HG03045 (cell line): Measurements from ENCODE around the gene TIAM2.
A peak's percentile ranks its signal among the peaks of the same experiment; 100 is the strongest.
"Not testable (repeated sequence)": the region's sequence is repeated elsewhere in the genome, so short reads cannot be mapped to it uniquely, and the experiment has no call there.

ENCODE experiments used
- ATAC-seq: cut with Tn5 transposase; IDR thresholded peaks from one replicate; pipeline ENCODE4 v1.9.1; 2021; ENCODE audit warnings: mild to moderate bottlenecking, moderate library complexity; ENCODE audit not compliant: unreplicated experiment

Gene TIAM2

DNA sequence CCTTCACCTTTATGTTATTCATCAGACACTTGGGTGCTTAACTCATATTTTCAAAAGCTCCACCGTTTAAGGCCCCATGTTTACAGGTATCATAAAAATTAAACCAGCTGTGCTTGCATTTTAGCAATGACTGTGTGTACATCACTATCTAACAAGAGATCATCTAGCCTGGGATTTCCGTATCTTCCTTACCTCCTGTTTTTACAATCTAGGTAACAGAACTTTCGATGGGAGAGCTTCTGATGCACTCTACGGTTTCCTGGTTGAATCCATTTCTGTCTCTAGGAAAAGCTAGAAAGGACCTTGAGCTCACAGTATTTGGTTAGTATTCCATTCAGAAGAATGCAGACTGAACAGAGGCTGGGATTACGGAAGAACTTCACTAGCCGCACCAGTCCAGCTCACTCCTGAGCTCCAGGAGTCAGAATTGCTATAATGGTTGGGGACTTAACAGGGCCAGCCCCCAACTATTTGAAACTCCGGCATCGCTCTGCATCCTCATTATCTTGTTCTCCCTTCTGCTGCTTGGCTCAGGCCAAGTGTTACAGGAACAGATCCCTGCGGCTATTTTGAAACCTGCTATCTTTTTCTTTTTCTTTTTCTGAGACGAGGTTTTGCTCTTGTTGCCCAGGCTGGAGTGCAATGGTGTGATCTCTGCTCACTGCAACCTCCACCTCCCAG lies 255.7 kb downstream of the TIAM2 start:
- ATAC-seq, result no peak

GRCh38 chr6:155252581-155252980 lies 257.5 kb downstream of the TIAM2 start:
- no peak for ATAC-seq

- no peak for ATAC-seq
Observed at GRCh38 chr6:155253337-155253736, 258.2 kb downstream of the TIAM2 start.

- no peak for ATAC-seq
Observed at GRCh38 chr6:155254139-155254538, 259.0 kb downstream of the TIAM2 start.

DNA sequence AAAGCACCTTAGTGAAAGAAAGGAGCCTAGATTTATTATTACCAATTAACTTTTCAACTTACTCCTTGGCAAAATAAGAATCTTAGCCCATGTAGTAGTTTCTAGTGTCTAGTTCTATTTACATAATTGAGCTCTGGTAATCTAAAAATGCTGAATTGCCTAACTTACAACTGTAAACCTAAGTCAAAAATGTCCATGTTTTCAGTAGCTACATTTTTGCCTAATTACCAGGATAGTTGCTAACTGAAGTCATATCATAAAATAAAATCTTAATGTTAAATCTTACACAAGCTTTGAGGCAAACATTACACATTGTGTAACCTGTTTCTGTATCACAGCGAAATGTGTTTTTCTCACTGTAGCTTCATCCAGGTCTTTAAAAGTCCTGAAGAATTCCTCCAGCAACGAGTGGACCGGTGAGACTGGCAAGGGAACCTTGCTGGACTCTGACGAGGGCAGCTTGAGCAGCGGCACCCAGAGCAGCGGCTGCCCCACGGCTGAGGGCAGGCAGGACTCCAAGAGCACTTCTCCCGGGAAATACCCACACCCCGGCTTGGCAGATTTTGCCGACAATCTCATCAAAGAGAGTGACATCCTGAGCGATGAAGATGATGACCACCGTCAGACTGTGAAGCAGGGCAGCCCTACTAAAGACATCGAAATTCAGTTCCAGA lies 261.1 kb downstream of the TIAM2 start:
- no peak for ATAC-seq

- no peak for ATAC-seq
Observed at GRCh38 chr6:155257796-155258195, 262.7 kb downstream of the TIAM2 start.

DNA sequence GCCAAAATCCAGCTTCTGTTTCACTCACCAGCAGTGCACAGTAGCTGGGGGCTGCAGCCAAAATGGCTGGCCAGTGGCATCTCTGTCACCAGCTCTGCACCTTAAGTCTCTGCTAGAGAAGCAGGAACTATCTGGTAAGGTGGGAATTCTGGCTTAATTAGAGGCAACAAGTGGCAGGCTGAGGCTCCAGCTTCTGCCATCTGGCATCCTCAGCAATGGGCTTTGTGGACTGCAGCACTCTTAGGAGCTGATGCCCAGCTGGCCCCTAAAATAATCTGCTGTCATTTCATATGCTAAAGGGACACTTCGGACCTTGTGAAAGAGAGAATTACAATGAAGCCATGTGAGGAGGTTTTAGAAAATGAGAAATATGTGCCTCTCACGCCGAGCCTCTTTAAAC lies 264.1 kb downstream of the TIAM2 start:
- no peak for ATAC-seq

- no peak for ATAC-seq
Observed at GRCh38 chr6:155259897-155260296, 264.8 kb downstream of the TIAM2 start.

DNA sequence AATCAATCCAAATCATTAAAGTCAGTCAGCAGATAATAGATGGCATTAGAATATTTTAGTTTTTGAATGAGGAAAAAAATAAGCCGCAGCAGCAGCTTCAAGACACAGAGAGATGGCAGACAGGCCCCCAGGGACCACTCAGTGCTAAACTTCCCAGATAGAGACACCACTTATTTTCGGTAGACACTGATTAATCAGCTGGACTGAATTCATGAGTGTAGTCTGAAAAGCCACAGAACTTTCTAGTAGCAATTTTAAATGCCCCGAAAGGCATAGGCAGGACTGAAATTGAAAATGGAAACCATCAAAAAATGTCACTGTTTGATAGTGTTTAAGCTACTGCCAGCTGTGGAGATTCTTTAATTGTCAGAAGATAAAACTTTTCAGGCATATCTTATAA lies 265.6 kb downstream of the TIAM2 start:
- no peak for ATAC-seq

DNA sequence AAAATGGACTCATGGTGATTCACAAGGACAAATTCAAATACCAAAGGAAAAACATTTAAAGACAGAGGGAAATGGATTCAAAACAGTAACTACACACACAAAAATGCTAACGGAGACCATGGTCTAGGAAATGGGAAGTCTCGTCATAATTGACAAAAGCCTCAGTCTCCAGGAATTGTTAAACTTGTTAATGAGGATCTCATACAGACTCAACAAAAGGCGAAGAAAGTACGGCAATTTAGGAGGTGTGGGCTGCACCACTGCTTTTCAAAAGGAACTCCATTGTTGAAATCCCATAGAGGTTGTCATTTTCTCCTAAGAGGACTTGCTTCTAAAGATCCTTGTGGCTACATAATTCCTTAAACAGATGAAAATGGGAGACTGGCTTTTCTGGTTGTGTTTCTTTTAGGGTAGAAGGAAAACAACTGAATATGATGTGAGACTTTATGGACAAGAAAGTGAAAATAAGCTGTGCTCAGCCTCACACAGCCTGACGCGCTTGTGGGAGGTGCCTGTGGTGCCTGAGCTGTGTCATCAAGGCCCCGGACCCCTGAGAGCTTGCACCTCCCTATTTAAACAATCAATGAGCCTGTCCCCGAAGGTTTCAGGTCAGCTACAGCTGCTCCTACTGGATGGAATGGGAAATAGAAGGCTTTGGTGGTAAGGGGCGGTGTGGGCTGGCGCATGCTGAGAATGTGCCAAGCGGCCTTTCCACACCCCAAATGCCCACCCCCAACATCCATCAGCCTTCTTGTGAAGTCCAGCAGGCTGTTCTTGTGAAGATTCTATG lies 266.2 kb downstream of the TIAM2 start:
- ATAC-seq, result peak; percentile 49

DNA sequence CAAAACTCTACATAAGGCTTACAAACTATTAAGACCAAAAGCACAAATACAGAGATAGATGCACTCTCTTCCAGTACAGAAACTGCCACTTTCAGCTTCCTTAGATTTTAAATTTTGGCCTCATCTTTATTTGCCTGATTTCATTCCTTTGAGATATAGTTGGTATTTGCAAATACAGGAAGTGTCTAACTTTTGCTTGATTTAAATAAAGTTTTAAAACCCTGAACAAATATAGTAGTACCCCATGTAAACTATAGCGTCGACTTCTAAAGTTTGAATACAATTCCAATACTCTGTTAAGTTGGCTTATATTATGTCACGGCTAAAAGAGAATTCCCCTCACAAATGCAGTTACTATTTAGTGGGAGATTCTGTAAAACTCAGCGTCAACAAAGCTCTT lies 267.5 kb downstream of the TIAM2 start:
- ATAC-seq, result no peak

DNA sequence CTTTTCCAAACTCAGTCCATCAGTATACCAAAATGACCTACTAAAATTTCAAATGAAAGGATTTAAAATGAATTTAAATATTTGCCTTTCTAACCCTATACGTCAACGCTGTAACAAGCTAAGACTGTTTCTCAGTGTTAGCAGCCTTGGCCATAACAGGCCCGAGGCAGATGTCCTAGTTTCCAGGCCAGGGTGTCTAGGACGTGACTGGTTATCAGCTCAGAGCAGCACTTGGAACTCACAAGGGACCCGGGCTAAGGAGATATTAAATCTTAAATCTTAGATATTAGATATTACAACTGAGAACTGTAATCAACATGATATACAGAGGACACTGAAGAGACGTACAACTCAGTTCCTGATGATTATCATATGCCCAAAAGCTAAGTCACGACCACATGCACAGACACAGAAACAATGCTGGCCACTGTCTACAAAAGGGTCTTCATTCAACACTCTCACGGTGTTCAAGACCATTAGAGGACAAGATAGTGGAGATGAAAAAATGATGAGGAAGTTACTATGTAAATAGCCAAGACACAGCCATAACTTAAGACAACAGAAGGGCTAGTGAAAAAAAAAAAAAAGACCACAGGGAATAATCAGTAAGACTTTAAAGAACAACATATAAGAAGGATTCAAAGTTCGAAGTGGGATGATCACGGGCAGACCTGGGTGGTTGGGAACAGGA lies 268.4 kb downstream of the TIAM2 start, which contains the start of gene CLDN20:
Gene CLDN20 (plus strand): TSS at position 641 of the 691 bp plus-strand sequence. CDS start 11,707 bp downstream, outside the sequence.
- ATAC-seq, result no peak

DNA sequence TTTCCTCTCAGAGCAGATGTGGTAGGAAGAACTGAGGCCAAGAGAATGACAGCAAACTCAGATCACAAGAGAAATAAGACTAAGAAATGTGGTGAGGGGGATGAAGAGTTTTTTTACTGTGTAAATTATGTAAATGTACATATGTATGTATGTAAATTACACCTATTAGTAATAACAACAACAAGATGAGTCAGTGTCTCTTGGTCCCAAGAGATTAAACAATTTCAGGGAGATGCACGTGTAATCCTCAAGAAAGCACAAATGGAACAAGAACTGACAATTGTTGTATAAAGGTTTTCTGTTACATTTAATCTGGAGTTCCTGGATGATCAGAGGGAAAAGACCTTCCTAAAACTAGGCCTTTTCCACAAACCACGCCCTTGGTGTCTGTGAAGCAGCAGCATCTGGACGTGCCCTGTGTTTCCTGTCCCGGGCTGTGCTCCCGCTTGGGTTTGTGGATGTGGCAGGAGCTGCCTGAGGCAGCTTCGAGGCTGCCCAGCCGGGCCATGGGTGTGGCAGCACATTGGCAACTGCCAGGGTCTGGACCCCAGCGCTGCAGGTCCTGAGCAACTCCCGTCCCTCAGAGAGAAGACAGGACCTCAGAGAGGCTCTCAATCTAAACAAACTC lies 269.7 kb downstream of the TIAM2 start:
- ATAC-seq, result no peak

DNA sequence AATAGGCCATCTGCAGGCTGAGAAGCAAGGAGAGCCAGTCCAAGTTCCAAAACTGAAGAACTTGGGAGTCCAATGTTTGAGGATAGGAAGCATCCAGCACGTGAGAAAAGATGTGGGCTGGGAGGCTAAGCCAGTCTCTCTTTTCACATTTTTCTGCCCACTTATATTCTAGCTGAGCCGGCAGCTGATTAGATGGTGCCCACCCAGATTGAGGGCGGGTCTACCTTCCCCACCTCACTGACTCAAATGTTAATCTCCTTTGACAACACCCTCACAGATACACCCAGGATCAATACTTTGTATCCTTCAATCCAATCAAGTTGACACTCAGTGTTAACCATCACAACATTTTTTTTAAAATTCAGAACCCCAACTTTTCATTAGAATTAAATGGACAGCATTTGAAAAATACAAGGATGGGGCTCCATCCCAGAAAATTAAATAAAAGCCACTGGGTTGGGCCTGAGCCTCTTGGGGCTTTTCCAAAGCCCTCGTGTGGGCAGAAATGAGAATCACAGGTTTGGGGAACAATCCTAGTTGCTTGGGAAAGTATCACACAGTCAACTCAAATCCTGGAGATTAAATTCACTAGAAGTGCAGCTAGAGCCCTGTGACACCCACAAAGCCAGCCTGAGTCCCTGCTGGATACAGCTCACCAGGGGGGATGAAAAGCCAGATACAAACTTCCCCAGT lies 270.9 kb downstream of the TIAM2 start:
- ATAC-seq, result no peak

GRCh38 chr6:155267411-155267810 lies 272.3 kb downstream of the TIAM2 start:
- ATAC-seq, result no peak

DNA sequence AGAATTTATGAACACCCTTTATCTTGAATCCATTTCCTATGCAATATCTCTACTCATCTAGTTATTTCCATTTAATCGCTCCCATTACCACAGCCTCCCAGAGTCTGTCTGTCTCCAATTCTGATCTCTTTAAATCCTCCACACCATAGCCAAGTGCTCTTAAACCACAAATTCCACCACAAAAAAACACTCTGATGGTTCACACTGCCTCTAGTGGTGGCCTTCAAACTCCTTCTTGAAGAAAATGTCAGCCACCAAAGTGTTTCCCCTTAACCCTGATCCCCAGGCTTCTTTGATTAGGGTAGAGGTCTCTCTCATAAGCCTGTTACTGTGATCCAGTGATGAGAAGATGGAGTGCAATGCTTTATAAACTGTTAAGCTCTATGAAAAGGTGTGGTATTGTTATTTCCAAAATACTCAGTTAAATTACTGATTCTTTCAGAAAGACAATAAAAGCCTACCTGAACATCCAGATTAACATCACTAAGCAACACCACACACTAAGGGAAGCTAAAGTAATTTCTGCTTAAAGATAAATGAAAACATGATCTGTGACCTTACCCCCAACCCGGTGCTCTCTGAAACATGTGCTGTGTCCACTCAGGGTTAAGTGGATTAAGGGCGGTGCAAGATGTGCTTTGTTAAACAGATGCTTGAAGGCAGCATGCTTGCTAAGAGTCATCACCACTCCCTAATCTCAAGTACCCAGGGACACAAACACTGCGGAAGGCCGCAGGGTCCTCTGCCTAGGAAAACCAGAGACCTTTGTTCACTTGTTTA lies 273.2 kb downstream of the TIAM2 start:
- ATAC-seq, result not testable (repeated sequence)

DNA sequence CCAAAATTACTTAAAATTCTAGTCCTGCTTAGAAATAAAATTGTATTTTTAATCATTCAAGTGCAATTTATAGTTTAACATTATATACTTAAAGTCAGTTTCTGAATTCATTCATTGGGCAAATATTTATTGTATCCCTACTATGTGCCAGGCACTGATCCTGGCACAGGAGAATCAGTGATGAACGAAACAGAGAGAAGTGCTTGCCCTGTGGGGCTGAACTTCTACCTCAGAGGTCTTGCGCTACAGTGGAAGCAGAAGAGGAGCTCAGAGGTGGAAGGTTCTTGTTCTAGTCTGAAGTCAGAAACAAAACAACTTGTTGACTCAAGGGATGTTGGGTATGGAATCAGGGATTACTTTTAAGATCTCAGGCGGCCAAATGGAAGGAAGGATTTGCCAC lies 274.6 kb downstream of the TIAM2 start:
- ATAC-seq, result no peak

- no peak for ATAC-seq
Observed at GRCh38 chr6:155270561-155271091, 275.5 kb downstream of the TIAM2 start.

DNA sequence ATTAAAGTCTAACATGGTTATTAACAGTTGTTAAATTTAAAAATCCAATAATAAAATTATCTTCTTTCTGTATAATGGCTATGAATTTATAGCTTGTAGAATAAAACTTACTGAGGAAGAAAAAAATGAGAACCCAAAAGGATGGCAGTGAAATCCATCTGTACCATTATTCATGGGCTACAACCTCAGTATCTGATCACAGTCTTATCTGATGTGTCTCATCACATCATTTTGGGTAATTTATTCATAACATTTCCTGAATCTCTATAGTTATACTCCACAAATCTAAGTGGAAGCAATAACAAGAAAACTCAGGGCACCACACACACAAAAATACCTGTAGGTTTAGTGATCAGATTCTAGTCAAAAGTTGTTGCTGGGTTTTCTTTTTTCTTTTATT lies 276.0 kb downstream of the TIAM2 start:
- ATAC-seq, result no peak
